Erythroblast (primary cell): ENCODE results near the gene TPSB2.
"Not testable (repeated sequence)": the region's sequence is repeated elsewhere in the genome, so short reads cannot be mapped to it uniquely, and the experiment has no call there.

Experiments
- GATA1 ChIP-seq: IDR thresholded peaks from 2 replicates; pipeline ENCODE4 v1.6.1; 2011; ENCODE audit warnings: low read depth, mild to moderate bottlenecking, control low read depth, low read length, moderate library complexity
- POLR2A ChIP-seq: IDR thresholded peaks from 2 replicates; pipeline ENCODE4 v1.6.1; 2011; ENCODE audit warnings: mild to moderate bottlenecking, low read length

DNA sequence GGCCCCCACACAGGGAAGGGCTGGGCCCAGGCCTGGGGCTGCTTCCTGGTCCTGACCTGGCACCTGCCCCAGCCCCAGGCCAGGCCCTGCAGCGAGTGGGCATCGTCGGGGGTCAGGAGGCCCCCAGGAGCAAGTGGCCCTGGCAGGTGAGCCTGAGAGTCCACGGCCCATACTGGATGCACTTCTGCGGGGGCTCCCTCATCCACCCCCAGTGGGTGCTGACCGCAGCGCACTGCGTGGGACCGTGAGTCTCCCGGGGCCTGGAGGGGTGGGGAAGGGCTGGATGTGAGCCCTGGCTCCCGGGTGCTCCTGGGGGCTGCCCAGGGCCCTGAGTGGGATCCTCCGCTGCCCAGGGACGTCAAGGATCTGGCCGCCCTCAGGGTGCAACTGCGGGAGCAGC, 11.1 kb upstream of the TPSB2 start:
- TF ChIP-seq POLR2A, GATA1: not testable (repeated sequence)
